Colonic mucosa (tissue), 4 donors: ENCODE data around the gene JMJD1C. TPM values are rescaled to one million over a fixed set of nuclear protein-coding genes. Genes with fewer than 3 reads are reported as not detected.

Experiments used
- DNase-seq: peaks from one replicate; pipeline ENCODE4 v3.0.0-alpha.2; 2020
- H3K27ac ChIP-seq: fragments of 200-600 bp; one replicate; pipeline ENCODE4 v1.8.0; 2021
- H3K27me3 ChIP-seq: fragments of 200-600 bp; one replicate; pipeline ENCODE4 v1.8.0; 2021
- H3K36me3 ChIP-seq: fragments of 200-600 bp; one replicate; pipeline ENCODE4 v1.8.0; 2021
- H3K4me1 ChIP-seq: fragments of 200-600 bp; one replicate; pipeline ENCODE4 v1.8.0; 2021; ENCODE audit warnings: mild to moderate bottlenecking
- H3K4me3 ChIP-seq: fragments of 200-600 bp; one replicate; pipeline ENCODE4 v1.8.0; 2021
- H3K9ac ChIP-seq, 2 donors: one replicate each; pipeline ENCODE4 v1.7.0; 2013; ENCODE audit warnings: control low read depth in 2 of 2, low read depth in 2 of 2, low read length in 2 of 2
- H3K9me3 ChIP-seq: fragments of 200-600 bp; one replicate; pipeline ENCODE4 v1.8.0; 2021
- CTCF ChIP-seq: fragments of 200-600 bp; IDR thresholded peaks from one replicate; pipeline ENCODE4 v1.8.0; 2022; ENCODE audit warnings: antibody characterized with exemption, mild to moderate bottlenecking
- intact Hi-C: fragments of 100-400 bp; cut with DNase I; formaldehyde crosslinking; loops from one replicate; pipeline ENCODE4 v1.14.1; 2022
- microRNA-seq: library from miRNA; unstranded; fragments of <30 nt; microRNA quantifications from one replicate; pipeline ENCODE4, GENCODE V29; 2019
- total RNA-seq, 2 donors: library from RNA; stranded (reverse); fragmentation: NEBNext Ultra II Directional in 1 of 2; extraction: Animal tissue kit (Norgen Biotek cat#: 25700) in 1 of 2; gene quantifications; one replicate each; pipeline ENCODE4 v1.2.1, GENCODE V29; 2021
- donor health status: healthy.
- donor health status: DM: no; HTN: no; CAD: no.
- donor health status: DM: no; HTN: no; CAD: no.

The JMJD1C gene
- total RNA-seq, 2 donors from 2014 or later, result 37.7 to 72.2 TPM

GRCh38 chr10:63125459-63125858 is 340.3 kb downstream of the JMJD1C start:
- H3K4me3 ChIP-seq, result no peak overlapping the region
- intact Hi-C loops, result no loop called here
- no peaks in the 10 kb centered on the region for H3K4me1 ChIP-seq
- H3K27me3 ChIP-seq, result no peaks in the 10 kb centered on the region
- H3K9me3 ChIP-seq, result no peaks in the 10 kb centered on the region
- H3K36me3 ChIP-seq, result no peaks in the 10 kb centered on the region
- no peak overlapping the region for H3K27ac ChIP-seq
- TF ChIP-seq CTCF, result no peak
- DNase-seq, result no peak
- no peak overlapping the region for H3K9ac ChIP-seq

- no peaks in the 10 kb centered on the region for H3K36me3 ChIP-seq
- DNase-seq, result no peak
- H3K27me3 ChIP-seq, result no peaks in the 10 kb centered on the region
- no peak overlapping the region for H3K9ac ChIP-seq
- intact Hi-C loops, result no loop called here
- H3K27ac ChIP-seq, result no peak overlapping the region
- no peak for TF ChIP-seq CTCF
- no peaks in the 10 kb centered on the region for H3K4me1 ChIP-seq
- H3K9me3 ChIP-seq, result no peaks in the 10 kb centered on the region
- no peak overlapping the region for H3K4me3 ChIP-seq
These were observed 341.9 kb downstream of the JMJD1C start for GRCh38 chr10:63123727-63124362.

- DNase-seq, result no peak
These were observed 345.2 kb downstream of the JMJD1C start for GRCh38 chr10:63120554-63120953.

DNA sequence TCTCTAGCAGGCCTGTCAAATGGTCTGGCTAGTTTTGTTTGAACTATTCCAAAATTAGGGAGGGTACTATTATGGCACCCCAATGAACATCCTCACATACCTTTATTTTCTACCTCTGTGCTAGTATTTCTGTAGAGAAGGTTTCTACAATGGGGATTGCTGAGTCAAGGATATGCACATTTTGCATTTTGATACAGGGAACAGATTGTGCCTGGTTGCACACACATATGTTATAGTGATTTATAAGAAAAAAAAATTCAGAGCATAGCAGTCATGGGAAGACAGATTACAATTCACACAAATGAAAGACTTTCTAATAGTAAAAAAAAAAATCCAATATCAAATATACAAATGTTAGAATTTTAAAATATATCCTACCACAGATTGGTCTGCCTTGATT is 346.7 kb downstream of the JMJD1C start:
- Histone ChIP-seq H3K9ac (no peak overlapping the region), H3K27ac (no peak overlapping the region), H3K4me3 (no peak overlapping the region), H3K9me3 (no peaks in the 10 kb centered on the region), H3K36me3 (no peaks in the 10 kb centered on the region), H3K4me1 (no peaks in the 10 kb centered on the region), H3K27me3 (no peaks in the 10 kb centered on the region)
- no peak for TF ChIP-seq CTCF
- intact Hi-C loops, result no loop called here
- DNase-seq, result no peak

More at GRCh38 chr10:63120554-63120953, 345.2 kb downstream of the JMJD1C start:
- H3K36me3 ChIP-seq, result no peaks in the 10 kb centered on the region
- H3K4me3 ChIP-seq, result no peak overlapping the region
- H3K27ac ChIP-seq, result no peak overlapping the region
- H3K27me3 ChIP-seq, result no peaks in the 10 kb centered on the region
- TF ChIP-seq CTCF, result no peak
- intact Hi-C loops, result no loop called here
- no peaks in the 10 kb centered on the region for H3K9me3 ChIP-seq
- no peaks in the 10 kb centered on the region for H3K4me1 ChIP-seq
- H3K9ac ChIP-seq, result no peak overlapping the region

Small RNA genes within 50 kb of the gene (microRNA-seq; reads per million reads assigned to microRNA genes)
- gene MIR1296, result 538 reads per million, percentile 71 among the genes with 10 or more reads in this experiment

Other genes starting within 250 kb of the JMJD1C start
- 10 to 100 TPM; 33.1 to 66.0 TPM for gene REEP3, start 55.4 kb upstream of the JMJD1C start, total RNA-seq